Gastroesophageal sphincter (tissue), 4 donors: ENCODE results near the gene FHOD3. TPM values are rescaled to one million over a fixed set of nuclear protein-coding genes. Genes with fewer than 3 reads are reported as not detected.

ENCODE experiments used
- ATAC-seq: fragments of 150-250 bp; one replicate; pipeline ENCODE4 v1.9.1; 2016; ENCODE audit warnings: mild to moderate bottlenecking, moderate library complexity
- H3K27ac ChIP-seq, 4 donors: fragments of 200-600 bp; sonication (generic) in 3 of 4; 1 replicate in 3 of 4; 2 replicates in 1 of 4; pipeline ENCODE4 v1.5.1; 2016 to 2019
- H3K27me3 ChIP-seq: fragments of 200-600 bp; sonication (generic); one replicate; pipeline ENCODE4 v1.5.1; 2019
- H3K36me3 ChIP-seq, 2 donors: fragments of 200-600 bp; sonication (generic); one replicate each; pipeline ENCODE4 v1.5.1; 2019; ENCODE audit warnings: control low read depth in 1 of 2
- H3K4me1 ChIP-seq, 3 donors: fragments of 200-600 bp; sonication (generic); 1 replicate in 2 of 3; 2 replicates in 1 of 3; pipeline ENCODE4 v1.5.1; 2016 to 2019; ENCODE audit warnings: control low read depth in 2 of 3
- H3K4me3 ChIP-seq, 2 donors: fragments of 200-600 bp; sonication (generic); one replicate each; pipeline ENCODE4 v1.5.1; 2019; ENCODE audit warnings: mild to moderate bottlenecking in 1 of 2, moderate library complexity in 1 of 2
- H3K9me3 ChIP-seq, 3 donors: fragments of 200-600 bp; sonication (generic); one replicate each; pipeline ENCODE4 v1.5.1; 2017 to 2019; ENCODE audit warnings: control low read depth in 2 of 3
- EP300 ChIP-seq: sonication (generic); formaldehyde crosslinking; IDR thresholded peaks from one replicate; pipeline ENCODE4 v1.6.1; 2017; ENCODE audit warnings: antibody characterized with exemption, mild to moderate bottlenecking
- POLR2A ChIP-seq, 2 donors: fragments of 450-650 bp; IDR thresholded peaks; one replicate each; pipeline ENCODE4 v1.6.1; 2017; ENCODE audit warnings: antibody characterized with exemption in 2 of 2, mild to moderate bottlenecking in 2 of 2, moderate library complexity in 1 of 2
- POLR2AphosphoS5 ChIP-seq: sonication (generic); formaldehyde crosslinking; IDR thresholded peaks from one replicate; pipeline ENCODE4 v1.6.1; 2017; ENCODE audit warnings: antibody characterized with exemption
- WGBS, 2 donors: methylation state at CpG; one replicate each; pipeline ENCODE4 v1.1.5; 2018; ENCODE audit warnings: low coverage in 1 of 2; 5-methylcytosine and 5-hydroxymethylcytosine counted together
- total RNA-seq, 4 donors: library from RNA; depleted of rRNA; stranded (reverse); fragments of >200 nt; gene quantifications; one replicate each; pipeline ENCODE4 v1.1.0, GENCODE V29; 2016
- TF ChIP-seq, protein P1 (sequence below), 4 experiments: fragments of 200-600 bp in 2 of 4; fragments of 450-650 bp in 2 of 4; sonication (generic) in 1 of 4; IDR thresholded peaks; one replicate each; pipeline ENCODE4 v1.5.1; 2017 to 2019; ENCODE audit warnings: antibody characterized with exemption in 4 of 4, mild to moderate bottlenecking in 2 of 4, moderate library complexity in 2 of 4

The FHOD3 gene
- total RNA-seq, 4 donors from 2014 or later, result 18.4 to 36.7 (median 30.4) TPM

DNA sequence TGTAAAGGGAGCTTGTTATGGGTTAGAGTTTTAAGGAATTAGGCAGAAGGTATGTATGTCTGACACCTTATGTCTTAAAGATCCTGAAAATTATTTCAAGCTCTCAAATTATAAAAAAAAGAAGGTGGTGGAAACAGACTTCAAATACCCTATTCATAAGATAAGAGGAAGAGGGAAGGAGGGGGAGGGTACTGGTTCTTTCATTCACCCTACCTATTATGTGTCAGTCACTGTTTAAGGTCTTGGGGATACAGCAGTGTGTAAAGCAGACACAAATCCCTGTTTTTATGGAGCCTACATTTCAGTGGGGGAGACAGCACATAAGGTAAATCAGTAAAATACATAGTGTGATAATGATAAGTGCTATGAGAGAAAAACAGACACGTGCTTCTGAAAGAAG, 184.4 kb downstream of the FHOD3 start:
- H3K9me3 ChIP-seq, result no peaks in the 10 kb centered on the region
- TF ChIP-seq POLR2A (IDR thresholded peaks at IDR 0.05) (no peak), POLR2AphosphoS5 (no peak), EP300 (no peak)
- TF ChIP-seq, protein P1, sequence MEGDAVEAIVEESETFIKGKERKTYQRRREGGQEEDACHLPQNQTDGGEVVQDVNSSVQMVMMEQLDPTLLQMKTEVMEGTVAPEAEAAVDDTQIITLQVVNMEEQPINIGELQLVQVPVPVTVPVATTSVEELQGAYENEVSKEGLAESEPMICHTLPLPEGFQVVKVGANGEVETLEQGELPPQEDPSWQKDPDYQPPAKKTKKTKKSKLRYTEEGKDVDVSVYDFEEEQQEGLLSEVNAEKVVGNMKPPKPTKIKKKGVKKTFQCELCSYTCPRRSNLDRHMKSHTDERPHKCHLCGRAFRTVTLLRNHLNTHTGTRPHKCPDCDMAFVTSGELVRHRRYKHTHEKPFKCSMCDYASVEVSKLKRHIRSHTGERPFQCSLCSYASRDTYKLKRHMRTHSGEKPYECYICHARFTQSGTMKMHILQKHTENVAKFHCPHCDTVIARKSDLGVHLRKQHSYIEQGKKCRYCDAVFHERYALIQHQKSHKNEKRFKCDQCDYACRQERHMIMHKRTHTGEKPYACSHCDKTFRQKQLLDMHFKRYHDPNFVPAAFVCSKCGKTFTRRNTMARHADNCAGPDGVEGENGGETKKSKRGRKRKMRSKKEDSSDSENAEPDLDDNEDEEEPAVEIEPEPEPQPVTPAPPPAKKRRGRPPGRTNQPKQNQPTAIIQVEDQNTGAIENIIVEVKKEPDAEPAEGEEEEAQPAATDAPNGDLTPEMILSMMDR (IDR thresholded peaks at IDR 0.05), result no peak
- WGBS, 2 donors, result 79 to 86% methylated on average over 1 of the region's 1 CpG
- ATAC-seq, result no peak
- no peaks in the 10 kb centered on the region for H3K4me1 ChIP-seq
- no peak overlapping the region for H3K4me3 ChIP-seq
- no peak overlapping the region for H3K27ac ChIP-seq
- H3K36me3 ChIP-seq, result no peaks in the 10 kb centered on the region
- no peaks in the 10 kb centered on the region for H3K27me3 ChIP-seq

DNA sequence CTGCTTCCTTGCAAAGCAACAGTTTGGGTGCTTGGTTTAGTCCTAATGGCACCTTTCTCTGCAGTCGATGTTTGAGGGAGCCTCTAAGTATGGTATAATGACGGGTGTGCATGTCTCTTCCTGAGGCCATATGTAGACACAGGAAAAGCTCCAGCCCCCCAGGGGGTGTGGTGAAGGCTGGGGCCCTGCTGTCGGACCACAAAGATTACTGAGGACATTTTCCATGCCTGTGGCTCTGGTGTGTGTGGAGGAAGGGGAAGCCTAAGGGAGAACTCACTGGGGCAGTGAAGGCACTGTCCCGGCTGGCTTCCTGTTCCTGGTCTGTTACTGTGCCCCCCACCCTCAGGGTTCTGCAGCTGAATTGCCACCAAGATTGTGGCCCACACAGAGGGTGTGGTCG, 187.1 kb downstream of the FHOD3 start:
- Histone ChIP-seq H3K27me3 (no peaks in the 10 kb centered on the region), H3K4me3 (no peak overlapping the region), H3K27ac (no peak overlapping the region), H3K9me3 (no peaks in the 10 kb centered on the region), H3K4me1 (no peaks in the 10 kb centered on the region), H3K36me3 (no peaks in the 10 kb centered on the region)
- TF ChIP-seq POLR2AphosphoS5 (no peak), EP300 (no peak), POLR2A (IDR thresholded peaks at IDR 0.05) (no peak)
- TF ChIP-seq, protein P1 (IDR thresholded peaks at IDR 0.05), result no peak
- WGBS, 2 donors, result 96 to 100% methylated on average over 4 of the region's 5 CpGs
- ATAC-seq, result no peak

DNA sequence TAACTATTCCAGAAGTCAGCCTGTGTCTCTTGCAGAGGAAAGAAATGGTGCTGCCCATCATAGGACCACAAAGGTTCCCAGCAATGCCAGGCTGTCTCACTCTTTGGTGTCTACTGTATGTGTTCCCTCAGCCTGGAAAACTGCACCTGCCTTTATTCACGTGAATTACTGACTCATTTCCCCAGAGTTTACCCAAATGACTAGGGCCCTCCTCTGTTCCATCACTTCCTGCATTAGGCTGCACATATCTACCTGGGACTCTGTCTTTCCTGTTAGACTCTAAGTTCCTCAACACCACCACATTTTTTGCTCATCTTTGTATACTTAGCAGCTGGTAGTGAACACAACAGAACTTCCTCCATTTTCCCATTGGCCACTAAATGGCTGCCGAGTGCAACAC, 188.3 kb downstream of the FHOD3 start:
- Histone ChIP-seq H3K36me3 (no peaks in the 10 kb centered on the region), H3K4me1 (no peaks in the 10 kb centered on the region), H3K27ac (no peak overlapping the region), H3K4me3 (no peak overlapping the region), H3K27me3 (no peaks in the 10 kb centered on the region), H3K9me3 (no peaks in the 10 kb centered on the region)
- WGBS, 2 donors, result 86 to 88% methylated on average over 2 of the region's 2 CpGs
- no peak for ATAC-seq
- no peak for TF ChIP-seq POLR2AphosphoS5
- TF ChIP-seq, protein P1 (IDR thresholded peaks at IDR 0.05), result no peak
- no peak for TF ChIP-seq EP300
- no peak for TF ChIP-seq POLR2A (IDR thresholded peaks at IDR 0.05)

- no peak for ATAC-seq
Observed at GRCh38 chr18:36488131-36488530, 190.6 kb downstream of the FHOD3 start.

DNA sequence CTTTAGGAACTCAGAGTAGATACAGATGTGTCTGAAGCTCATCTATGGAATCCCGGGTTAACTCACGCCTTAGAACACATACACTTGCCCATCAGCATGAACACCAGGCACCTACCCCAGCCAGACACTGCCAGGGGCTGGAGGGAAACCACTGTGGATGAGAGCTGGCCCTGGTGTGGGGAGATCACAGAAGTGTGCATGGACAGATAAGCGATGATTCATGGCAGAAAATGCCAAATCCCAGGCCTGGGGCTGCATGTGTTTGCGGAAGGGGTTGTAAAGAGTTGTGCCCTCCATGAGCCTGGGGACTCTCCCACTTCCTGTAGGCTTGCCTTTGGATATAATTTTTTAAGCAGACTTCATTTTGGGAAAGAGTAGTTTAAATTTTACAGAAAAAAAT, 193.4 kb downstream of the FHOD3 start:
- no peaks in the 10 kb centered on the region for H3K36me3 ChIP-seq
- H3K27me3 ChIP-seq, result no peaks in the 10 kb centered on the region
- peaks cover 0 to 5% (median 0%) of the 10 kb centered on the region in 3 donors for H3K4me1 ChIP-seq
- H3K9me3 ChIP-seq, result no peaks in the 10 kb centered on the region
- H3K27ac ChIP-seq, result no peak overlapping the region
- TF ChIP-seq, protein P1 (IDR thresholded peaks at IDR 0.05), result no peak
- TF ChIP-seq EP300 (no peak), POLR2AphosphoS5 (no peak), POLR2A (IDR thresholded peaks at IDR 0.05) (no peak)
- no peak overlapping the region for H3K4me3 ChIP-seq
- WGBS, 2 donors, result 90 to 94% methylated on average over 2 to 3 of the region's 4 CpGs
- ATAC-seq, result no peak

More at GRCh38 chr18:36488131-36488530, 190.6 kb downstream of the FHOD3 start:
- Histone ChIP-seq H3K4me1 (no peaks in the 10 kb centered on the region), H3K27ac (no peak overlapping the region), H3K4me3 (no peak overlapping the region), H3K9me3 (no peaks in the 10 kb centered on the region), H3K36me3 (no peaks in the 10 kb centered on the region), H3K27me3 (no peaks in the 10 kb centered on the region)
- TF ChIP-seq POLR2A (IDR thresholded peaks at IDR 0.05) (no peak), EP300 (no peak), POLR2AphosphoS5 (no peak)
- TF ChIP-seq, protein P1 (IDR thresholded peaks at IDR 0.05), result no peak
- 57 to 69% methylated on average over 1 to 2 of the region's 2 CpGs for WGBS, 2 donors
